ENCODE results near the gene TUBGCP6.
A peak's percentile ranks its signal among the peaks of the same experiment; 100 is the strongest.

The TUBGCP6 gene

DNA sequence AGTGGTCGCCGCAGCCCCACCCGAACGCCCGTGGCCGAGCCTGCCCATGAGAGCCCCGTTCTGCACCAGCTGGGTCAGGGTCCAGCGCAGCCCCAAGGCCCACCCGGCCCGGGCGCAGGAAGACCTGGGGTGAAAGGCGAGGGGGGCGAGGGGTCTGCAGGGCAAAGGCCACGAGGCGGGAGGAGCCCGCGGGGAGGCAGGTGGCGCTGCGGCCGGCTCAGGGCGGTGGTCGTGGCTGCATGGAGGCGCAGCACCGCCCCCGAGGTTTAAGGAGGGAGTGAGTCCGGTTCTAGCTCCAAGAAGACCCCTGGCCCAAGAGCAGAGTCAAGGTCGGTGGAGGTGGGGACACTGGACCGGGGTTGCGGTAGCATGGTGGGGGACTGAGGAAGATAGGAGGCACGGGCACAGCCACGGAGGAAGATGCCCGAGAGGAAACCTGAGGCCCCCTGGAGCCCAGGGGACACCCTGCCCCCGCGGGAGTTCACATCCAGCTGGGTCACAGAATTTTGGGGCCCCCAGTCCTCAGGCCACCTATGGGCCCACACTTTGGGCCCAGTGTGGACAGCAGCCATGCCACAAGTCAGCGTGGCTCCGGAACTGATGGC is 6.8 kb upstream of the TUBGCP6 start:
- TF ChIP-seq, protein P1, sequence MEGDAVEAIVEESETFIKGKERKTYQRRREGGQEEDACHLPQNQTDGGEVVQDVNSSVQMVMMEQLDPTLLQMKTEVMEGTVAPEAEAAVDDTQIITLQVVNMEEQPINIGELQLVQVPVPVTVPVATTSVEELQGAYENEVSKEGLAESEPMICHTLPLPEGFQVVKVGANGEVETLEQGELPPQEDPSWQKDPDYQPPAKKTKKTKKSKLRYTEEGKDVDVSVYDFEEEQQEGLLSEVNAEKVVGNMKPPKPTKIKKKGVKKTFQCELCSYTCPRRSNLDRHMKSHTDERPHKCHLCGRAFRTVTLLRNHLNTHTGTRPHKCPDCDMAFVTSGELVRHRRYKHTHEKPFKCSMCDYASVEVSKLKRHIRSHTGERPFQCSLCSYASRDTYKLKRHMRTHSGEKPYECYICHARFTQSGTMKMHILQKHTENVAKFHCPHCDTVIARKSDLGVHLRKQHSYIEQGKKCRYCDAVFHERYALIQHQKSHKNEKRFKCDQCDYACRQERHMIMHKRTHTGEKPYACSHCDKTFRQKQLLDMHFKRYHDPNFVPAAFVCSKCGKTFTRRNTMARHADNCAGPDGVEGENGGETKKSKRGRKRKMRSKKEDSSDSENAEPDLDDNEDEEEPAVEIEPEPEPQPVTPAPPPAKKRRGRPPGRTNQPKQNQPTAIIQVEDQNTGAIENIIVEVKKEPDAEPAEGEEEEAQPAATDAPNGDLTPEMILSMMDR (IDR thresholded peaks at IDR 0.05): no peak
- Histone ChIP-seq H3K36me3 (peaks cover 0 to 6% (median under 1%) of the 10 kb centered on the region in 3 donors), H3K4me3 (peak overlapping the region; percentile 66 to 70), H3K9me3 (no peaks in the 10 kb centered on the region), H3K27ac (peak overlapping the region; percentile 70 to 76), H3K27me3 (peaks cover 0 to 12% of the 10 kb centered on the region in 2 donors), H3K4me1 (peaks cover 0 to 39% (median 24%) of the 10 kb centered on the region in 4 donors)
- intact Hi-C loops (cut with DNase I; ENCODE audit: low total_unique reads): loop anchor here (10.0 kb wide), 1 partner anchor 193 kb away; no protein-coding TSS in a partner anchor
- no peak for DNase-seq

DNA sequence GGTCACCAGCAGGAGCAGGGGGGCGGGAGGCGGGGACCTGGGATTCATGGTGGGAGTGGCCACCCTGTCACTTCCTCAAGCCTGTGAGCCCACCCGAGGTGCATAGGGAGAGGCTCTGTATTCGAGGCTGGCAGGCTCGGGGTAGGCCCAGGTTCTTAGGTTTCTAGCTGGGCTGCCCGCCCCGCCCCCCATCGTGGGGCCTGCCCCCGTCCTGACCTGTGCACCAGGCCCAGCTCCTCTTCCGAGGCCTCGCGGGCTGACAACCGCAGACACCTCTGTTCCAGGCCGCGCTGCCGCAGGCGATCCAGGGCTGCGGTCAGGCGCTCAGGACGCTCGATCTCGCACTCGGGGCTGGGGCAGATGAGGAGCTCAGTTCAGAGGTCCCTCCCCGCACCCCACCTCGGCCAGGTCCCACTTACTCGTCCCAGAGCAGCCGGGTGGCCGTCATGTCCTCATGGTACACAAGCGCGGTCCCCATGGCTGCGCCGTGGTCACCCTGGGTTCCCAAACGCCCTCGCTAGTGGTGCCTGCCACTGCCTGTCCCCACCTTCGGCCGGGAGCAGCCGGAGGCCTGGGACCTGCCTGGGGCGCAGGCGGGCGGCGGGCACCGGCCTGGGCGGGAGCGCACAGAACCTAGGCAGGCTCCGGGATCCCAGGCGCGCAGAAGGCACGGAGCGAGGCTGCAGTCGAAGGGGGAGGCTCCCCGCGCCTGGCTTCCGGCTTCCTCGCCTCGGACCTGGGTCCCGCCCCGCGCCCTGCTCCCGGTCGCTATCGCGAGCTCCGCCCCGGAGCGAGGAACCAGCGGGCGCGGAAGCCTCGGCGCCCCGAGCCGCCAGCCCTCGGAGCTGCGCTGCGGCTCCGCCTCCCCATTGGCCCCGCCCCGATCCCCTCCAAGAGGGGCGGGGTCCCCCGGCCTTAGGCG is 6.0 kb upstream of the TUBGCP6 start, which contains the start of gene HDAC10:
Gene HDAC10, minus strand, starts transcription at position 711 of the 922 bp plus-strand sequence. Its CDS starts 233 bp downstream, at position 478.
- intact Hi-C loops (cut with DNase I; ENCODE audit: low total_unique reads): loop anchor here (10.0 kb wide), 1 partner anchor 194 kb away; no protein-coding TSS in a partner anchor
- H3K4me1 ChIP-seq: peaks cover 0 to 46% (median 31%) of the 10 kb centered on the region in 4 donors
- no peaks in the 10 kb centered on the region for H3K9me3 ChIP-seq
- H3K27ac ChIP-seq: peak within 1 kb of the TSS; percentile 70 to 76
- peak; percentile 67 to 85 for DNase-seq
- H3K36me3 ChIP-seq: peaks cover 0 to 14% (median 5%) of the 10 kb centered on the region in 3 donors
- peaks cover 0 to 4% of the 10 kb centered on the region in 2 donors for H3K27me3 ChIP-seq
- TF ChIP-seq, protein P1 (IDR thresholded peaks at IDR 0.05): no peak
- peak within 1 kb of the TSS; percentile 66 to 70 for H3K4me3 ChIP-seq

DNA sequence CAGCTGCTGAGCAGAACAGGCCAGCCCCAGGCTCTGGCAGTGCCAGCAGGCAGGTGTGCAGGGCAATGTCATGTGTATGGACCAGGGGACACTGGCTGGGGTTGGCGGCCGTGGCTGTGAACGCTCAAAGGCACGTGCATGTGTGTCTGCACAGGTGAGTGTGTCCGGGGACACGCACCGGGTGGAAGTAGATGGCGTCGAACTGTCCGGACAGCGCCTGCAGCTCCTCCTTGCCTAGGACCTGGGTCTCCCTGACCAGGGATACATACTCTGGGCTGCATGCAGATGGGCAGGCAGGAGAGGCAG is 5.4 kb upstream of the TUBGCP6 start:
- H3K4me1 ChIP-seq: peaks cover 0 to 52% (median 36%) of the 10 kb centered on the region in 4 donors
- TF ChIP-seq, protein P1 (IDR thresholded peaks at IDR 0.05): no peak
- H3K27ac ChIP-seq: peak overlapping the region; percentile 70 to 76
- peaks cover 0 to 16% (median 5%) of the 10 kb centered on the region in 3 donors for H3K36me3 ChIP-seq
- DNase-seq: no peak
- intact Hi-C loops (cut with DNase I; ENCODE audit: low total_unique reads): loop anchor here (10.0 kb wide), 1 partner anchor 195 kb away; no protein-coding TSS in a partner anchor
- H3K9me3 ChIP-seq: no peaks in the 10 kb centered on the region
- peak overlapping the region; percentile 66 to 70 for H3K4me3 ChIP-seq
- no peaks in the 10 kb centered on the region for H3K27me3 ChIP-seq

DNA sequence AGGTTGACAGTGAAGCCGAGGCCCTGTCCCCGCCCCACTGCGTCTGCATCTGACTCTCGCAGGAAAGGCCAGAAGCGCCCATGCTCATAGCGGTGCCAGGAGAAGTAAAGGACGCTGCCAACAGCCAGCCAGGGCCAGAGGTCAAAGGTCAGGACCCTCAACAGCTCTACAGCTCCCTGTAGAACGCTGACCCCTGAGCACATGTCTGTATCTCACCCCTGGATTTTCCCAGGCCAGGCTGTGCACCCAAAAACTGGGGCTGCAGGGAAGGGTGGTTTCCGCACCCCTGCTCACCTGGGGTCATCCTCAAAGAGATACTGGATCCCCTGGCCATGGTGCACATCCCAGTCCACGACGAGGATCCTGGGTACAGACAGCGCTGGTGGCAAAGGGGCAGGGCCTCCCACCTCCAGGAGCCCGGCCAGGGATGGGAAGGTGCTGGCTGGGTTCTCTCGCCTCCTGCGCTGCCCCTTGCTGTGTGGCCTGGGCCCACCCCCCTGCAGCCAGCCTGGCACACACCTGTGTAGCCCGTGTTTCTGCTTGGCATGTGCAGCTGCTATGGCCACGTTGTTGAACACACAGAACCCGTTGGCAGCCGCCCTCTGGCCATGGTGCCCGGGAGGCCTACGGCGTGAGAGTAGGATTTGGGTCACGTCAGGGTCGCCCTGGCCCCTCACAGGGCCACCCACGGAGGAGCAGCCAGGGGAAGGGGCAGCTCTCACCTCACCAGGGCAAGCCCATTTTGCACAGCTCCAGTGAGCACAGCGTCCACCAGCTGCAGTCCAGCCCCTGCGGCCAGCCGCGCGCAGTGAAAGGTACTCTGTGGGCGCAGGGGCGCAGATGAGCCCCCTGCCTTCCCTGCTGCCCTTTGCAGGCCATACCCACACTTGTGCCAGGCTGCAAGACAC is 4.8 kb upstream of the TUBGCP6 start:
- Histone ChIP-seq H3K4me3 (peak overlapping the region; percentile 66 to 70), H3K36me3 (peaks cover 0 to 16% (median 5%) of the 10 kb centered on the region in 3 donors), H3K27ac (no peak overlapping the region), H3K4me1 (peaks cover 0 to 52% (median 36%) of the 10 kb centered on the region in 4 donors), H3K9me3 (no peaks in the 10 kb centered on the region), H3K27me3 (no peaks in the 10 kb centered on the region)
- no peak for DNase-seq
- intact Hi-C loops (cut with DNase I; ENCODE audit: low total_unique reads): loop anchor here (10.0 kb wide), 2 partner anchors 195 to 255 kb away; partner anchors contain the start of genes LMF2 and NCAPH2
- TF ChIP-seq, protein P1 (IDR thresholded peaks at IDR 0.05): no peak

All from tibial artery (tissue), 4 donors.